HG03066 (cell line): ENCODE results near the gene PDE3A.

Source experiments
- ATAC-seq: cut with Tn5 transposase; IDR thresholded peaks from one replicate; pipeline ENCODE4 v1.9.1; 2021; ENCODE audit warnings: low read depth; ENCODE audit not compliant: unreplicated experiment

The PDE3A gene

DNA sequence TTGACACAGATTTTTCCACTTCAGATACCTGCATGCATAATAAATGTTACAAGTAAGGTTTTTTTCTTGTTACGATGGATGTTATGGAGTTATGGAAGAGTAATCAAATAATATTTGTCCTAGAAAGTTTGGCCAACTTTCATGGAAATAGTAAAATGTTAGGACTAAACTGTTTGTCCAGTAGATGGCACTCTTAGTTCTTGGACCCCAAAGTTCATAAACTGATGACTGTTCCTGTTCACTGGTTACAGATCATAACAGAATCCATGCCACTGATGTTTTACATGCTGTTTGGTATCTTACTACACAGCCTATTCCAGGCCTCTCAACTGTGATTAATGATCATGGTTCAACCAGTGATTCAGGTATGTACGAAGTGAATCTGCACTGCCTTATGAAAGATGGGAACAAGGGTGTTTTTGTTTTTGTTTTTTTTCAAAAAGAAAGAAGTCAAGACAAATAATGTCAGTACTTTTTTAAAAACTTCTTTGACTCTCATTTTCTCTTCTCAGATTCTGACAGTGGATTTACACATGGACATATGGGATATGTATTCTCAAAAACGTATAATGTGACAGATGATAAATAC lies 278.0 kb downstream of the PDE3A start:
- no peak for ATAC-seq

DNA sequence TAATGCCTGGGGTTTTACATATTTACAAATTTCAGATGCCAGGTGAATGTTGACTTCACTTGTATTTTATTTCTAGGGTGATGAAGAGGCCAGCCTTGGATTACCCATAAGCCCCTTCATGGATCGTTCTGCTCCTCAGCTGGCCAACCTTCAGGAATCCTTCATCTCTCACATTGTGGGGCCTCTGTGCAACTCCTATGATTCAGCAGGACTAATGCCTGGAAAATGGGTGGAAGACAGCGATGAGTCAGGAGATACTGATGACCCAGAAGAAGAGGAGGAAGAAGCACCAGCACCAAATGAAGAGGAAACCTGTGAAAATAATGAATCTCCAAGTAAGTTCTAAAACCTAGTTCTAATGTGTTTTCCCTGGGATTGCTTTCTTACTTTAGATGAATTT lies 285.5 kb downstream of the PDE3A start:
- no peak for ATAC-seq

DNA sequence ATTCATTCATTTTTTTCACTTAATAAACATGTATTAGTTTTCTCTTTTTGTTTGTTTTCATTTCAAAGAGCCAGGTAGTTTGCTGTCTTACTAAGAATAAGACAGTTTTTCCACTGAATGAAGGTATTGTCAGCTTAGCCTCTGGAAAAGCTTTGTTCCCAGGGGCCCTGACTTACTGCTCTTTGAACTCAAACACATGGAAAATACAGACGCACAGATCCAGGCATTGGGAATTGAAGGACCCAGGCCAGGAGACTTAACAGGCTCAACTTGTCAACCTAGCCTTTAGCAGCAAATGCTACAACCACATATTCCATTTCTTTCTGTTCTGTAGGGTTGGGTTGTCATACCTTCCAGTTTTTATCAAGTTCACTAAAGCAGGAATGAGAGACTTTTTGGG lies 288.3 kb downstream of the PDE3A start:
- no peak for ATAC-seq

DNA sequence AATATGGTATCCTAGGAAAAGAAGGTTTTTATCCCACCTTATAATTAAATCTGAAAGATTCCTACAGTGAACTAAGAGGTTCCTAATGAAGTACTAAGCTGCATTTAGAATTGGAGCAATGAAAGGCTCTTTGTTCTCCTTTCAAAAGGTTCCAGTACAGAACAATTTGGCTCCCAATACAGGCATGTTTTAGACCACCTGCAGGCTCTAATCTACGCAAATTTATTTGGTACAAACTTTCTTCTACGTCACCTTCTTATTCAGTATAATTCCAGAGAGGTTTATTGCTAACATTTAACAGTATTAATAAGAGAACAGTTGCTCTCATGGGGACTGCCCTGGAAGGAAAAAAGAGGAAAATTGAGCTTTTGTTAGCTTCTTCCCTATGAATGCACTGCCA lies 289.2 kb downstream of the PDE3A start:
- ATAC-seq, result no peak

DNA sequence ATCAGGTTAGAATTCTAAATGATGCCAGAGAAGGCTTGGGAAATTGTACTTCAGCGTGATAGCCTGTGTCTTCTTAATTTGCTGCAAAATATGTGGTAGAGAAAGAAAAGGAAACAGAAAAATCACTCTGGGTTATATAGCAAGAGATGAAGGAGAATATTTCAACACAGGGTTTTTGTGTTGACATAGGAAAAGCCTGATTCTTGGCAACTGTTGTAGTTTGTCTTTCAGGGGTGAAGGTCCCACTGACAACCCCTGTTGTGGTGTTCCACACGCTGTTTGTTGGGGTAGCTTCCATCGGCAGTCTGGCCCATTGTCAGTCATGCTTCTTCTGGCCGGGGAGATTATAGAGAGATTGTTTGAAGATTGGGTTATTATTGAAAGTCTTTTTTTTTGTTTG lies 313.0 kb downstream of the PDE3A start:
- ATAC-seq, result no peak

DNA sequence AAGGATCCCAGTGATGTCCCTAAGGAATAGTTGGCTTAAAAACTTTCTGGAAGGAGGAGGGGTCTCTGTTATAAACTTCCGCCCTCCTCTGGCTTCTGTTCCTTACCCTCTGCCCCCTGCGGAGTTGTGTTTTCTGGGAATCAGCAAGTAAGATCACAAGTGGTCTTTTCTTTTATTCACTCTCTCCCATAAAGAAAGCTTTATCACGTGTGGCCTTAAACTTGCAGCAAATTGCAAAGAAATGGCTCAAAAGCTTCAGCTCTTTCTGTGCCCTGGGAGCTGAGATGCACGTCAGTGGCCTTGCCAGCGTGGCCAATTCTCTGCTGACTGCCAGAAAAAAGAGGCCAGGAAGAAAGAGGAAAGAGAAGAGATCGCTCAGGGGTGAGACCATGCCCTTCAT lies 326.9 kb downstream of the PDE3A start, which contains the start of gene SLCO1C1:
Gene SLCO1C1 (plus strand): TSS at position 101 of the 400 bp plus-strand sequence. CDS start 4,245 bp downstream, outside the sequence.
- no peak for ATAC-seq

DNA sequence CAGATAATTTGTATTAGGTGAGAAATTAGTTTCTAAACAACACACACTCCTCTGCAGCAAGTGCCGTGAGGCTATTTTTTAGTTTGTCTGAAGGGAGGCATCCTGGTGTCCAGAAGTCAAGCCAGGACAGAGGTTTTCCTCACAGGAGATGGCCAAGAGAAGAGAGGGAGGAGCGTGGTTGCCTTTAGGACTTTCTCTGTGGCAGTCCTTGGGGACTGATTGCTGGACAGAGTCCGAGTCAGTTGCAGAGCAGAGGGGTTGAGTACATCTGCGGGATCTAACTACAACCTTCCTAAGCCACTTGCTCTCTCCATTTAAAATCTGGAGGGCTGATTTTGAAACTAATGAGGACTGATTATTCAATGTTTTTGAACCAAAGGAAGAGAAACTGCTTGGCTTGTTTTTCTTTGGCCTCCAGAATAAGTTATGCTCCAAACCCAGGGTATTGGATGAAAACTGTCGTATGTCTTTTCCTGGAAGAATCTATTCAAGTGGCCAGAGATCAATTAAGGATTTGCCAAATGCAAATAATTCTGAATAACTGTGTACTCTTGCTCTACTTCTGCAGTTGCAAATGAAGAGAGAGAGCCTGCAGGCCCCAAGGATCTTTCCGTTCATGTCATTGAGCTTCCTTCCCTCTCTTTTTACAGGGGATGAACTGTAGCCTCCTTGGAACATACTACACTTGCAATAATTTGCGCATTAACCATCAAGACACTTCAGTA lies 328.0 kb downstream of the PDE3A start:
- ATAC-seq, result no peak

DNA sequence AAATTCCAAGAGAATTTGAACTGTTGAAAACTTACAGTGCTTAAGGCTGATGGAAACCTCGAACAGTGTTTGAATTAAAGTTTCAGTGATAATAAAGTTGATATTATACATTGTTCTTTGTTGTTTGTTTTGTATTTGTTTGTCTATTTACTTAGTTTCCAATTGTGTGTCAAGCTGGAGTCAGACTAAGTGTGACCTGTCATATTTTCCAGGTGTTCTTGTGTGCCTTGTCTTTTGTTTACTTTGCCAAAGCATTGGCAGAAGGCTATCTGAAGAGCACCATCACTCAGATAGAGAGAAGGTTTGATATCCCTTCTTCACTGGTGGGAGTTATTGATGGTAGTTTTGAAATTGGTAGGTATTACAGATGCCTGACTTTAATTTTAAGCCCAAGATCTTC lies 332.8 kb downstream of the PDE3A start:
- no peak for ATAC-seq

DNA sequence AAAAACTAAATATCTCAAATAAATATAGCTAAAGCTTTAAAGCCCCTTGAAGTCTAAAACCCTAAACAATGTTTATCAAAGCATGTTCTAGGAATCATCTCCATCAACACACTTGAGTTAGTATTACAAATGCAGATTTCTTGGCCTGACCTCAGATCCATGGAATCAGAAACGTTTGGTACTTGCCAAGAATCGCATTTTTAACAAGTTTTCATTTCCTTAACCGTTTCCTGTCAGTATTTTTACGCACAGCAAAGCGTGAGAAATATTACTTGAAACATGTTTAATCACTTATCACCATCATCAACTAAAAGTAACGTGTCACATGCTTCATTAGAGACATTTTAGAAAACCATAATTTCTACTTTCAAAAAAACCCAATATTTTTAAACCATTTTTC lies 336.5 kb downstream of the PDE3A start:
- no peak for ATAC-seq

DNA sequence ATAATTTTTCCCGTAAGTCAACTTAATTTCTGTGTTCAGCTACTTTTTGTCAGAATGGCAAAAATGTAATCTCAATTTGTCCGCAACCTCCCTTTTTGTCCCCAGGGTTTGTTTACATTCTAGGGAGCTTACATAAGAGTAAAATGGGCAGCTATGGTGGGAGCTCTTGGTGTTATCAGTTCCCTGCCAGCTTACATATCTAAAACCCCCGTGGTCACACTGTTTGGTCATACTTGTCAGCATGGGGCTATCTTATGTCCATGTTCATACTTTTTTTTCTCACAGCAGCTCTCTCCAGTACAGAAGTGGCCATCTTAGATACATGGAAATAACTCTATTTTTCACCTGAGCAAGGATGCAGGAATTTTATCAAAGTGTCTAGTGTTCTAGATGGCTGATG lies 343.5 kb downstream of the PDE3A start:
- no peak for ATAC-seq

DNA sequence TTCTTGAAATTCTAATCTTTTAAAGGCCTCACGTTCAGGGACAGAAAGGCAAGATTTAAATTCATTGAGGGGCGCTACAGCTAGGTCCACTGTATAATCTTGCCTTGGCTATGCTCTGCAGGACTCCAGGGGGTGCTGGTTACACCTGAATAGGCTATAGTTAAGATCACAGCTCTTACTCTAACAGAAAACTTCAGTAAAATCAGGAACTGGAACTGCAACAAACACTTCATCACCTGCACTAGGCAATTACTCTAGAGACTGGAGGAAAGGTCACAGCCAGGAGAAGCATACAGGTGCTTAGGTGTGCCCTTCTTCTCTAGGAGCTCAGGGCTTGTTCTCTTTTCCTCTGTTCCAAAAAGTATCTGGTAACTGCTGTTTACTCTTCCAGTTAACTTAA lies 347.7 kb downstream of the PDE3A start:
- no peak for ATAC-seq

DNA sequence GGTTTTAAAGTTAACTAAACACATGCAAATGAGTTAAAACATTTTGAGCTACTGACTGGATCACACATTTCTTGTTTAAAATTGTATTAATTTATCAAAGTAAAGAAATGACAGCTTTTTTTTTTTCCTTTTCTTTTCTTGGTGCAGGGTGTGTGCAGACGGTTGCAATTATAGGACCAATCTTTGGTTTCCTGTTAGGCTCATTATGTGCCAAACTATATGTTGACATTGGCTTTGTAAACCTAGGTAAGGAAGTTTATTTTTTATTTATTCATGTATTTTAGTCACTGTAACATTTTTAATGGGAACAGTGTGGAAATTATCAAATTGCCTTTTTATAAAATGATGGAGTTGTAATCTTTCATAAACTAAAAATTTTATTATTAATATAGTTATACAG lies 348.6 kb downstream of the PDE3A start:
- ATAC-seq, result no peak

DNA sequence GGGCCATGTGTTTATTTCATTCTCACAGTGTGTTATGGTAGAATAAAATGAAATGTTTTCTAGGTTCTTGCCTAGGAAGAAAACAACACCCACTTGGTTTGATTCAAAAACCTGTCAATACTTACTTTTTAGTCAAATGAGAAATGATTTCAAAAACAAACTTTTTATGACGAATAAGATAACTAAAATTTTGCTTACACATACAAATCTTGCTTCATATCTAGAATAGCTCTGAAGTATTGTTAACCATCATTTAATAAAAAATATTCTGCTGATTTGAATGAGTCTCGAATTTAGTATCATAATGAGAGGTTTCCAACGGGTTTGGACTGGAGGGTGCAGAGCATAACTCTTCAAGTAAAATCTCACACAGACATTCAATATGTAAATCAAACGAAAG lies 350.0 kb downstream of the PDE3A start:
- no peak for ATAC-seq

DNA sequence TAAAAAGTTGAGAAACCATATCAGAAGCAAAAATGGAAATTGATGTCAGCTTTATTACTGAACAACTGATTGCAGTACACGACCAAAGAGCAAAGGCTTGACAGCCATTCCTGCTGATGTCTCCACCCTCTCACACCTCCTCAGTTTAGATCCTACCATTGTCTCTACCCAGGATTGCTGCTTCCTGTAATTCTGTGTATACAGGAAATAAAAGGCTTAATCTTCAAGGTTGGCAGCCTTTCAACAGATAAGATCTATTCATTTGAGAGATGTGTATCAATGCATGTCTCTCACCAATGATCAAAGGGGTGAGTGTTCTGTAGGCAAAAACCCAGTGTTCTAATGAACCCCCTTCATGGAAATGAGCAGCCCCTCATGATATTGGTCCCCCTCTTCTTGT lies 353.8 kb downstream of the PDE3A start:
- ATAC-seq, result no peak

DNA sequence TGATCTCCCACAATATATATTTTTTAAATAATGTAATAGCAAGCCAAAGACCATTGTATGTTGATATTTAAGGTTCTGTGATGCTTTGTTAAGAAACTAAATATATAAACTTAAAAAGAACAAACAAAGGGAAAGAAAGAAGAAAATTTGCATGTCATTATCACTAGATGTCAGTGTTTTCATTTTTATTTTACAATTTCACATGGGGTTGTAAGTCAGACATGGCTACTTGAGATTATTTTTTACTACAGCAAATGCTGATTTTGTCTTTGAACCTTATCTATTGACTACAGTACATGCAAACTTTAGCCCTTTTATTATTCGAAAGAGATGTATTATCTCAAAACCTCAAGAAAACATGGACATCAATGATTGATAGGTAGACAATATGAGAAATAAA lies 362.9 kb downstream of the PDE3A start:
- ATAC-seq, result no peak
